Hepatocyte (in vitro differentiated cells): ENCODE data around the gene MID1. TPM values are rescaled to one million over a fixed set of nuclear protein-coding genes. Genes with fewer than 3 reads are reported as not detected.

Experiments
- DNase-seq: peaks from one replicate; pipeline ENCODE4 v3.0.0-alpha.2; 2016; ENCODE audit warnings: low spot score
- H2AFZ ChIP-seq: fragments of 200-600 bp; sonication (generic); 2 replicates; pipeline ENCODE4 v1.6.0; 2016; ENCODE audit warnings: antibody characterized with exemption, mild to moderate bottlenecking
- H3K27ac ChIP-seq: fragments of 200-600 bp; sonication (generic); 2 replicates; pipeline ENCODE4 v1.5.1; 2016; ENCODE audit warnings: mild to moderate bottlenecking
- H3K27me3 ChIP-seq: fragments of 200-600 bp; sonication (generic); 2 replicates; pipeline ENCODE4 v1.6.1; 2016
- H3K36me3 ChIP-seq: fragments of 200-600 bp; sonication (generic); replicated peaks from 2 replicates; pipeline ENCODE4 v1.5.1; 2016; ENCODE audit warnings: low read depth; ENCODE audit not compliant: insufficient read depth
- H3K4me1 ChIP-seq: fragments of 200-600 bp; sonication (generic); 2 replicates; pipeline ENCODE4 v1.5.1; 2016; ENCODE audit warnings: mild to moderate bottlenecking, moderate library complexity; ENCODE audit not compliant: insufficient read depth
- H3K4me2 ChIP-seq: fragments of 200-600 bp; sonication (generic); 2 replicates; pipeline ENCODE4 v1.6.0; 2016
- H3K4me3 ChIP-seq: fragments of 200-600 bp; sonication (generic); 2 replicates; pipeline ENCODE4 v1.5.1; 2016; ENCODE audit warnings: mild to moderate bottlenecking
- H3K79me2 ChIP-seq: fragments of 200-600 bp; sonication (generic); 2 replicates; pipeline ENCODE4 v1.6.0; 2017; ENCODE audit warnings: mild to moderate bottlenecking
- H3K9me2 ChIP-seq: fragments of 200-600 bp; sonication (generic); replicated peaks from 2 replicates; pipeline ENCODE4 v1.6.0; 2017; ENCODE audit warnings: mild to moderate bottlenecking; ENCODE audit not compliant: insufficient read depth
- H3K9me3 ChIP-seq: fragments of 200-600 bp; sonication (generic); 2 replicates; pipeline ENCODE4 v1.5.1; 2016; ENCODE audit warnings: low read depth, mild to moderate bottlenecking
- H4K20me1 ChIP-seq: fragments of 200-600 bp; sonication (generic); 2 replicates; pipeline ENCODE4 v1.6.0; 2016; ENCODE audit warnings: mild to moderate bottlenecking; ENCODE audit not compliant: insufficient read depth, poor library complexity, severe bottlenecking
- CTCF ChIP-seq: fragments of 200-600 bp; sonication (generic); IDR thresholded peaks from 2 replicates; pipeline ENCODE4 v1.5.1; 2016; ENCODE audit warnings: antibody characterized with exemption, mild to moderate bottlenecking; ENCODE audit not compliant: poor library complexity
- EZH2 ChIP-seq: fragments of 200-600 bp; sonication (generic); IDR thresholded peaks from 2 replicates; pipeline ENCODE4 v1.6.1; 2016; ENCODE audit warnings: antibody characterized with exemption, mild to moderate bottlenecking, borderline replicate concordance
- EZH2phosphoT487 ChIP-seq: fragments of 200-600 bp; sonication (generic); IDR thresholded peaks from one replicate; pipeline ENCODE4 v1.6.1; 2018; ENCODE audit warnings: antibody characterized with exemption, mild to moderate bottlenecking, low read depth, moderate library complexity; ENCODE audit not compliant: unreplicated experiment, severe bottlenecking
- WGBS: methylation state at CpG from one replicate; pipeline ENCODE4 v1.1.6; 2016; ENCODE audit warnings: low lambda C conversion rate; ENCODE audit errors: missing lambda C conversion rate; 5-methylcytosine and 5-hydroxymethylcytosine counted together
- polyA plus RNA-seq: library from polyadenylated mRNA; unstranded; fragments of >200 nt; fragmentation: Nextera tagmentation; extraction: Ambion mirVana; gene quantifications from 2 replicates; pipeline ENCODE4 v1.2.1, GENCODE V29; 2016
- total RNA-seq: library from RNA; depleted of rRNA; stranded (reverse); fragments of >200 nt; gene quantifications from 2 replicates; pipeline ENCODE4 v1.2.3, GENCODE V29; 2014

MID1 gene
- total and polyA plus RNA-seq, 2 experiments from 2014 or later = 21.1 to 21.3 TPM

- DNase-seq = no peak
- no peak overlapping the region for H3K27ac ChIP-seq
- no peaks in the 10 kb centered on the region for H3K36me3 ChIP-seq
- no peaks in the 10 kb centered on the region for H3K79me2 ChIP-seq
- H3K4me1 ChIP-seq = no peaks in the 10 kb centered on the region
- no peaks in the 10 kb centered on the region for H3K27me3 ChIP-seq
- TF ChIP-seq CTCF (no peak), EZH2 (no peak)
- H2AFZ ChIP-seq = no peak overlapping the region
- H3K4me2 ChIP-seq = no peak overlapping the region
- no peak overlapping the region for H3K4me3 ChIP-seq
- H4K20me1 ChIP-seq = no peaks in the 10 kb centered on the region
- H3K9me3 ChIP-seq = no peaks in the 10 kb centered on the region
- no peaks in the 10 kb centered on the region for H3K9me2 ChIP-seq
These were observed 215.9 kb downstream of the MID1 start for GRCh38 chrX:10404436-10404835.

- no peak for DNase-seq
- TF ChIP-seq EZH2 (no peak), CTCF (no peak), EZH2phosphoT487 (no peak)
These were observed 219.1 kb downstream of the MID1 start for GRCh38 chrX:10401239-10401638.

GRCh38 chrX:10399043-10399741 is 221.2 kb downstream of the MID1 start:
- TF ChIP-seq EZH2 = no peak
- DNase-seq = no peak

More at GRCh38 chrX:10401239-10401638, 219.1 kb downstream of the MID1 start:
- no peaks in the 10 kb centered on the region for H3K36me3 ChIP-seq
- H3K4me1 ChIP-seq = no peaks in the 10 kb centered on the region
- no peaks in the 10 kb centered on the region for H4K20me1 ChIP-seq
- no peak overlapping the region for H3K4me2 ChIP-seq
- H2AFZ ChIP-seq = no peak overlapping the region
- no peaks in the 10 kb centered on the region for H3K79me2 ChIP-seq
- H3K4me3 ChIP-seq = no peak overlapping the region
- WGBS = 40% methylated on average over 1 of the region's 1 CpG
- H3K27ac ChIP-seq = no peak overlapping the region
- no peaks in the 10 kb centered on the region for H3K9me2 ChIP-seq
- no peaks in the 10 kb centered on the region for H3K27me3 ChIP-seq
- no peaks in the 10 kb centered on the region for H3K9me3 ChIP-seq

GRCh38 chrX:10398215-10398614 is 222.2 kb downstream of the MID1 start:
- no peaks in the 10 kb centered on the region for H3K9me2 ChIP-seq
- H3K36me3 ChIP-seq = no peaks in the 10 kb centered on the region
- TF ChIP-seq CTCF = no peak
- no peak for TF ChIP-seq EZH2
- no peak for TF ChIP-seq EZH2phosphoT487
- no peak overlapping the region for H2AFZ ChIP-seq
- DNase-seq = no peak
- no peaks in the 10 kb centered on the region for H3K4me1 ChIP-seq
- no peak overlapping the region for H3K4me3 ChIP-seq
- no peak overlapping the region for H3K4me2 ChIP-seq
- no peaks in the 10 kb centered on the region for H3K79me2 ChIP-seq
- H4K20me1 ChIP-seq = no peaks in the 10 kb centered on the region
- WGBS = 35% methylated on average over 2 of the region's 2 CpGs
- no peaks in the 10 kb centered on the region for H3K9me3 ChIP-seq
- H3K27ac ChIP-seq = no peak overlapping the region
- H3K27me3 ChIP-seq = no peaks in the 10 kb centered on the region

More at GRCh38 chrX:10399043-10399741, 221.2 kb downstream of the MID1 start:
- Histone ChIP-seq H3K9me3 (no peaks in the 10 kb centered on the region), H3K79me2 (no peaks in the 10 kb centered on the region), H3K27ac (no peak overlapping the region), H4K20me1 (no peaks in the 10 kb centered on the region), H2AFZ (no peak overlapping the region), H3K4me2 (no peak overlapping the region), H3K36me3 (no peaks in the 10 kb centered on the region), H3K9me2 (no peaks in the 10 kb centered on the region), H3K27me3 (no peaks in the 10 kb centered on the region), H3K4me3 (no peak overlapping the region), H3K4me1 (no peaks in the 10 kb centered on the region)
